HG03442 (cell line): ENCODE results near the gene AUTS2.
"Not testable (repeated sequence)": the region's sequence is repeated elsewhere in the genome, so short reads cannot be mapped to it uniquely, and the experiment has no call there.

Experiments used
- ATAC-seq: cut with Tn5 transposase; IDR thresholded peaks from one replicate; pipeline ENCODE4 v1.9.1; 2021; ENCODE audit warnings: mild to moderate bottlenecking, moderate library complexity; ENCODE audit not compliant: unreplicated experiment

AUTS2 gene

GRCh38 chr7:70353946-70354335 lies 755.7 kb downstream of the AUTS2 start:
- ATAC-seq = no peak

- ATAC-seq = peak; percentile 43
Observed at GRCh38 chr7:70354409-70355169, 756.3 kb downstream of the AUTS2 start.

- no peak for ATAC-seq
Observed at GRCh38 chr7:70355198-70356020, 757.1 kb downstream of the AUTS2 start.

- ATAC-seq = no peak
Observed at GRCh38 chr7:70356085-70356786, 758.0 kb downstream of the AUTS2 start.

GRCh38 chr7:70356787-70357328 lies 758.6 kb downstream of the AUTS2 start:
- no peak for ATAC-seq

- ATAC-seq = no peak
Observed at GRCh38 chr7:70360557-70360956, 762.3 kb downstream of the AUTS2 start.

- no peak for ATAC-seq
Observed at GRCh38 chr7:70361821-70362220, 763.5 kb downstream of the AUTS2 start.

GRCh38 chr7:70364393-70364792 lies 766.1 kb downstream of the AUTS2 start:
- ATAC-seq = not testable (repeated sequence)

- ATAC-seq = no peak
Observed at GRCh38 chr7:70371652-70372051, 773.4 kb downstream of the AUTS2 start.

GRCh38 chr7:70372768-70373515 lies 774.7 kb downstream of the AUTS2 start:
- no peak for ATAC-seq

- ATAC-seq = no peak
Observed at GRCh38 chr7:70374772-70375533, 776.7 kb downstream of the AUTS2 start.

GRCh38 chr7:70376561-70377031 lies 778.3 kb downstream of the AUTS2 start:
- ATAC-seq = no peak

- ATAC-seq = no peak
Observed at GRCh38 chr7:70377957-70378356, 779.7 kb downstream of the AUTS2 start.

GRCh38 chr7:70379210-70379609 lies 780.9 kb downstream of the AUTS2 start:
- ATAC-seq = no peak

- no peak for ATAC-seq
Observed at GRCh38 chr7:70380421-70381015, 782.2 kb downstream of the AUTS2 start.

GRCh38 chr7:70383066-70383782 lies 784.9 kb downstream of the AUTS2 start:
- no peak for ATAC-seq

- ATAC-seq = no peak
Observed at GRCh38 chr7:70384024-70384423, 785.7 kb downstream of the AUTS2 start.

GRCh38 chr7:70384891-70385290 lies 786.6 kb downstream of the AUTS2 start:
- ATAC-seq = no peak

GRCh38 chr7:70387217-70387616 lies 788.9 kb downstream of the AUTS2 start:
- ATAC-seq = no peak
